Skeletal muscle tissue (tissue), 4 donors: ENCODE measurements around the gene CHD5. TPM values are rescaled to one million over a fixed set of nuclear protein-coding genes. Genes with fewer than 3 reads are reported as not detected.

Experiments used
- H3K27ac ChIP-seq: one replicate; pipeline ENCODE4 v1.7.0; 2013; ENCODE audit warnings: mild to moderate bottlenecking, low read depth, low read length, inconsistent platforms
- H3K27me3 ChIP-seq, 3 donors: one replicate each; pipeline ENCODE4 v1.7.0; 2013; ENCODE audit warnings: low read length in 3 of 3; ENCODE audit not compliant: control insufficient read depth in 3 of 3, insufficient read depth in 3 of 3
- H3K36me3 ChIP-seq, 3 donors: one replicate each; pipeline ENCODE4 v1.7.0; 2013; ENCODE audit warnings: low read length in 3 of 3; ENCODE audit not compliant: control insufficient read depth in 3 of 3, insufficient read depth in 3 of 3
- H3K4me1 ChIP-seq, 3 donors: one replicate each; pipeline ENCODE4 v1.7.0; 2013; ENCODE audit warnings: low read length in 3 of 3, mild to moderate bottlenecking in 3 of 3; ENCODE audit not compliant: control insufficient read depth in 3 of 3, insufficient read depth in 3 of 3
- H3K4me3 ChIP-seq, 3 donors: one replicate each; pipeline ENCODE4 v1.7.0; 2013; ENCODE audit warnings: low read length in 3 of 3
- H3K9ac ChIP-seq, 3 donors: one replicate each; pipeline ENCODE4 v1.7.0; 2013; ENCODE audit warnings: low read length in 3 of 3, mild to moderate bottlenecking in 3 of 3, moderate library complexity in 2 of 3, low read depth in 1 of 3
- H3K9me3 ChIP-seq, 3 donors: one replicate each; pipeline ENCODE4 v1.7.0; 2013; ENCODE audit warnings: low read length in 3 of 3; ENCODE audit not compliant: control insufficient read depth in 3 of 3
- total RNA-seq: library from RNA; depleted of rRNA; stranded (reverse); fragments of >200 nt; gene quantifications from one replicate; pipeline ENCODE4 v1.2.3, GENCODE V29; 2014
- donor health status: Osteomylitis.

The CHD5 gene
- total RNA-seq, 1 donor from 2014 or later, result not detected

DNA sequence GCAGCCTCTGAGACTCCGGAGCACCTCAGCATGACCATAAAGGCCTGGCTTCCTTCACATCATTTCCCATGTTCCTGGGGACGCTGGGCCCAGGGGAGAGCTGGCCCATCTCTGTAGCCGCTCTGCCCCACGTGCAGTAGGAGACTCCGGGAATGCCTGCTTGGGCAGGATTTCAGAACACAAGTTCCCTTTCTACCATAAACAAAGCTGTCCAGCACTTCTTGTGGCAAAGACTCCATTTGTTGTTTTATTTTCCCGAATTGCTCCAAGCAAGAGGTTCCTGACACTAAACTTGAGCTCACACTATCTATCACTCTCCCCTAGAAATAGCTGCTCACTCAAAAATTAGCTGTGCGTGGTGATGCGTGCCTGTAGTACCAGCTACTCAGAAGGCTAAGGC lies 21.9 kb downstream of the CHD5 start:
- Histone ChIP-seq H3K27ac (no peak overlapping the region), H3K4me1 (no peaks in the 10 kb centered on the region), H3K9me3 (no peaks in the 10 kb centered on the region), H3K9ac (no peak overlapping the region), H3K27me3 (peaks cover 5 to 41% (median 34%) of the 10 kb centered on the region in 3 donors), H3K4me3 (no peak overlapping the region), H3K36me3 (no peaks in the 10 kb centered on the region)

DNA sequence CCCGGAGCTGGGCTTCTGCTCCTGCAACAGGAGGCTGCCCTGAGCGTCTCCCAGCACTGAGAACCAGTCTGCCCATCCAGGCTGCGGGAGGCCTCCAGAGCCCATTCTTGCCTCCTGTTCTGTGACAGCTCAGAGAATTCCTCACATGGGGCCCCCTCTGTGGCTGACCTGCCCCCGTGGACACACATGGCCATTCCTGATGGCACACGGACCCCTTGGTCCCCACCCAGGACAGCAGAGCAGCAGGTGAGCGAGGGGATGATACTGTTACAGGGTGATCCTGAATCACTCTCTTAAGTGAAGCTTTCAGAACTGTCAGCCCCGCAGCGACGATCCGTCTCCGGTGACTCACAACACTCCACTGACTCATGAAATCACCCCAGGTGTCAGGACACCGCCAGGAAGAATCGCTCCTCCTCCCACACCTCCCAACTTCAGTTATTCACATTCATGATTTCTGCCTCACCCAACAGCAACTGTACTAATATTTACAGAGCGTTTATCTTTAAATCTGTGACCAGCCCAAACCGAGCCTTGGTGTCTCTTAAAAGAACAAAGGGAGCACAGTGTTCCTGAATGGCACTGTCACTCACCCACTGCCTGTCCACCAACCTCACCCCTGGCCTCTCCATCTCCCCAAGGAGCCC lies 22.5 kb downstream of the CHD5 start:
- no peak overlapping the region for H3K9ac ChIP-seq

DNA sequence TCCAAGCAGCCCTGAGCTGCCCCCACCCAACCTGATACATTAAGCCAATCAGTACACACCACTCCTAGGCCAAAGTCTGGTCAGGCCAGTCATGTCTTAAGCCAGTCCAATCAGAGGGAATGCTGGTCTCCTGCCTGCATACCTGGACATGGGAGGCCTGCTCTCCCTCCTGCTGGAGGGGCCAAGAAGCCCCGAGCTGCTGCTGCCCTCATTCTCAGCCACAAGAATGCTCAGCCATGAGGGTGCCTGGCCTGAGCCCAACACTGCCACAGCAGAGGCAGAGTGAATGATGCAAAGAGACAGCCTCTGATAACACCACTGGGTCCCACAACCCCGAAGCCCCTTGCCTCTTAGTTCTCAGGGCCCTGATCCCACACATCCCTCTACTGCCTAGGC lies 23.0 kb downstream of the CHD5 start:
- Histone ChIP-seq H3K4me1 (no peaks in the 10 kb centered on the region), H3K36me3 (no peaks in the 10 kb centered on the region), H3K9me3 (no peaks in the 10 kb centered on the region), H3K27ac (no peak overlapping the region), H3K4me3 (no peak overlapping the region), H3K27me3 (peaks cover 5 to 31% (median 27%) of the 10 kb centered on the region in 3 donors), H3K9ac (no peak overlapping the region)

More for the DNA sequence above, 22.5 kb downstream of the CHD5 start:
- Histone ChIP-seq H3K36me3 (no peaks in the 10 kb centered on the region), H3K27ac (no peak overlapping the region), H3K9me3 (no peaks in the 10 kb centered on the region), H3K4me3 (no peak overlapping the region), H3K4me1 (no peaks in the 10 kb centered on the region), H3K27me3 (peaks cover 5 to 36% (median 30%) of the 10 kb centered on the region in 3 donors)

DNA sequence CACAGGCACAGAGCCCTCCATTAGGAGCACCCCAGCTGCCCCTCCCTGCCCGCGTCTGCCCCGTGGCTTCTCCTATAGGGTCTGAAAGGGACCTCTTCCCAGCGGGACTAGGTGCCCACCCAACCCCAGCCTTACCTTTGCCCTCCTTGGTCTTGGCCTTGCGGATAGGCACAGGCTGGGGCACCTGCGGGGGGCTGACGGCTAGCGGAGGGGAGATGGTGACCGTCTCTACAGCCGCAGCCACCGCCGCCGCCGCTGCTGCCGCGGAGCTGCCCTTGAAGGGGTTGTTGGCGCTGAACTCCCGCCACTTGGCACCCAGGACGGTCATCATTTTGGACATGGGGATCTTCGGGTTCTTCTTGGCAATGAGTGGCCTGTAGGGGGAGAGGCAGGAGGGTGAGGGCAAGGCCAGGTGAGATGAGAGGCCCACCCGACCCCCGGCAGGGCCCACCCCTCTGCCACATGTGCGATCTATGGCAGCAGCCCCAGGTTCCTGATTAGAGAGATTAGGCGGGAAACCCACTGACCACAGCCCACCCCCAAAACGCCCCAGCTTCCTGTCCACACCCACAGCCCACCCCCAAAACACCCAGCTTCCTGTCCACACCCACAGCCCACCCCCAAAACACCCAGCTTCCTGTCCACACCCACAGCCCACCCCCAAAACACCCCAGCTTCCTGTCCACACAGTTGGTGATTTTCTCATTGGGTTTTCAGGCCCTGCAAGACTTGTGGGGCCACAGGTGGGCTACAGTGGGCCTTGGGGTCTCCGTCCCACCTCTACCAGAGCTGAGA lies 25.4 kb downstream of the CHD5 start:
- Histone ChIP-seq H3K36me3 (no peaks in the 10 kb centered on the region), H3K4me1 (no peaks in the 10 kb centered on the region), H3K9me3 (no peaks in the 10 kb centered on the region), H3K27ac (no peak overlapping the region), H3K27me3 (peaks cover 4 to 21% (median 18%) of the 10 kb centered on the region in 3 donors), H3K9ac (no peak overlapping the region), H3K4me3 (no peak overlapping the region)

DNA sequence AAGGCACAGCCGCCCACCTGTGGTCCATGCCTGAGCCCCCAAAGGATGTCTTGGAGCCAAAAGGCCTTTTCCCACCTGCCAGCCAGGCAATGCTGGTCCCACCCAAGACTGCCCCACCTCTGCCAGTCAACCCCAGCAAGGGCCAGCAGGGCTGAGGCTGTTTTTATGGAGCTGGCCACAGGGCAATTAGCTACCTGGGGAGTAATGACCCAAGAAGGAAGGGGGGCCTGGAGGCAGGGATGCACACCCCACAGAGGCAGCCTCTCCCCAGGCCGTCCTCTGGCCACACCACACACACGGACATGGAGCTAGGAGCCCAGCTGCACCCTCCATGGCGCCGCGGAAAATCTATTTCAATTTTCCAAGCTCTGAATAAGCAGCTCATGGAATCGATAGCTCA lies 27.2 kb downstream of the CHD5 start:
- H3K27ac ChIP-seq, result no peak overlapping the region
- no peak overlapping the region for H3K9ac ChIP-seq
- peaks cover 15 to 30% (median 26%) of the 10 kb centered on the region in 3 donors for H3K27me3 ChIP-seq
- peaks cover 0 to 4% (median 3%) of the 10 kb centered on the region in 3 donors for H3K4me1 ChIP-seq
- H3K4me3 ChIP-seq, result no peak overlapping the region
- no peaks in the 10 kb centered on the region for H3K36me3 ChIP-seq
- no peaks in the 10 kb centered on the region for H3K9me3 ChIP-seq

DNA sequence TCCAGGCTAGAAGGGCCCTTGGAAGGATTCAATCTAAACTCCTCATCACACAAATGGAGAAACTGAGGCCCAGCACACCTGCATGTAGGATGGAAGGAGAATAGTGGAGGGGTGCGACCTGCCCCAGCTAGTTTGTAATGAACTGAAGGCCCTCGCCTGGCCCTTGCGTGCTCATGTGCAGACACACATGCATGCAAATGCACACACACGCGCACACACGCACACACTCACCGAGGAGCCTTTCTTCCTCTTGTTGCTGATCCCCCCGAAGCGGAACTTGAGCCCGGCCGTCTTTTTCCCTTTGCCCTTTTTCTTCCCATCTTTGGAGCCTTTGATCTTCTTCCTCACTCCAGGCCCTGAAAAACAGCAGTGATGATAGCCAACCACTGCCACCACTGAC lies 27.9 kb downstream of the CHD5 start:
- Histone ChIP-seq H3K4me3 (no peak overlapping the region), H3K4me1 (peaks cover 0 to 4% (median 3%) of the 10 kb centered on the region in 3 donors), H3K27ac (no peak overlapping the region), H3K36me3 (no peaks in the 10 kb centered on the region), H3K9ac (no peak overlapping the region), H3K27me3 (peaks cover 22 to 37% (median 31%) of the 10 kb centered on the region in 3 donors), H3K9me3 (no peaks in the 10 kb centered on the region)

DNA sequence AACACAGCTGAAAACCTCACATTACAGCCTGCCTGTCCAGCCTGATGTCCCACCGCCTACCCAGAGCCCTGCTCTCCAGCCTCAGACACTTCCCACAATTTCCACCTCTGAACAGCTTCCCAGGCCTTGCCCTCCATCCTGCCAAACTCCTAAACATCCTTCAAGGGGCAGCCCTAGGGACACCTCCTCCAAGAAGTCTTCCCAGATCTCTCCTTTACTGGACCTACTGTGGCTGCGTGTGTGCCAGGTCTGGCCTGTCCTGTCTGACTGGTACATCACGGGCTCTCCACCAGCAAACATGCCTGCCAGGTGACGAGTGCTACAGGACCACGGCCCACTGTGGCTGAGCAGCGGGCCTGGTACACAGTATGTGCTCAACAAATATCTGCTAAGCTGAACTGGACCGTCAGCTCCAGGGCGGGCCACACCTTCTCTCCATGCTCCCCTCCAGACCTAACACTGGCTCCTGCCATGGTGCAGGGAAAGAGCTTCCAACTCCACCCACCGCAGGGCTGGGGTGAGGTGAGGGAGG lies 28.8 kb downstream of the CHD5 start:
- H3K9me3 ChIP-seq, result no peaks in the 10 kb centered on the region
- no peaks in the 10 kb centered on the region for H3K36me3 ChIP-seq
- peaks cover 0 to 4% (median 3%) of the 10 kb centered on the region in 3 donors for H3K4me1 ChIP-seq
- no peak overlapping the region for H3K4me3 ChIP-seq
- no peak overlapping the region for H3K9ac ChIP-seq
- peaks cover 29 to 45% (median 37%) of the 10 kb centered on the region in 3 donors for H3K27me3 ChIP-seq
- H3K27ac ChIP-seq, result no peak overlapping the region

DNA sequence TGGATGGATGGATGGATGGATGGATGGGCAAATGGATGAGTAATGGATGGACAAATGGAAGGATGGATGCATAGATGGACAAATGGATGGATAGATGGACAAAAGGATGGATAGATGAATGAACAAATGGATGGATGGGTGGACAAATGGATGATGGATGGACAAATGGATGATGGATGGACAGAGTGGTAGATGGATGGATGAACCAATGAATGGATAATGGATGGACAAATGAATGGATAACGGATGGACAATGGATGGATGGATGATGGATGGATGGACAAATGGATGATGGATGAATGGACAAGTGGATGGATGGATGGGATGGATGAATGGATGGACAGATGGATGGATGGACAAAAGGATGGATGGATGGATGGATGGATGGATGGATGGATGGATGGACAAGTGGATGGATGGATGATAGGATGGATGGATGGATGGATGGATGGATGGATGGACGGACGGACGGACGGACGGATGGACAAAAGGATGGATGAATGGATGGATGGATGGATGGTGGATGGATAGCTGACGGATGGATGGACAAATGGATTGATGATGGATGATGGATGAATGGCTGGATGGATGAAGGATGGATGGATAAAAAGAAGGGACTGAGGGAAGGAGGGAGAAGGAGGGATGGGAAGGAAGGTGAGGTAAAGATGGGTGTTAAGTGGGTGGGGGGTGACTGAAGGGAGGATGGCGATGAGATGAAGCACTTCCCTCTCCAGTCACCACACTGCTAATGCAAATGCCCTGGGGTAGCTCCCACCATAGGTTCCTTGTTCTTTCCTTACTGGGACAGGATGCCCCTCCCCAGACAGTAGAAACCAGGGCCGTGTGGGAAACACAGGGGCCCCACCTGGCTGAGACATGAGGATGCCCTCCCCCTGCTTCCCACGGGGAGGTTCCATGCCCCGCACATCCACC lies 29.8 kb downstream of the CHD5 start:
- Histone ChIP-seq H3K27me3 (peaks cover 35 to 56% (median 47%) of the 10 kb centered on the region in 3 donors), H3K36me3 (no peaks in the 10 kb centered on the region), H3K27ac (no peak overlapping the region), H3K4me3 (no peak overlapping the region), H3K4me1 (peaks cover 0 to 4% (median 3%) of the 10 kb centered on the region in 3 donors), H3K9me3 (no peaks in the 10 kb centered on the region), H3K9ac (no peak overlapping the region)

DNA sequence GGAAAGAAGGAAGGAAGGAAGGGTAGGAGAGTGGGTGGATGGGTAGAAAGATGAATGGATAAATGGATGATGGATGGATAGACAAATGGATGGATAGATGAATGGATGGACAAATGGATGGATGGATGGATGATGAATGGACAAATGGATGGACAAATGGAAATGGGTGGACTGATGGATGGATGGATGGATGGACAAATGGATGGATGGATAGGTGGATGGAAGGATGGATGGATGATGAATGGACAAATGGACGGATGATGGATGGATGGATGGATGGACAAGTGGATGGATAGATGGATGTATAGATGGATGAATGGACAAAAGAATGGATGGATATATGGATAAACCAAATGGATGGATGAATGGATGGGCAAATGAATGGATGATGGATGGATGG lies 30.5 kb downstream of the CHD5 start:
- Histone ChIP-seq H3K36me3 (no peaks in the 10 kb centered on the region), H3K9me3 (no peaks in the 10 kb centered on the region), H3K9ac (no peak overlapping the region), H3K4me1 (peaks cover 0 to 10% (median 7%) of the 10 kb centered on the region in 3 donors), H3K27ac (no peak overlapping the region), H3K27me3 (peaks cover 35 to 58% (median 49%) of the 10 kb centered on the region in 3 donors), H3K4me3 (no peak overlapping the region)
